Stimulated activated memory B cell treated with anti-CD40 and anti-IgM and Interleukin-4, amounts not matched to agents 10 μg/mL and 1 μg/mL and 100 μg/mL, for 72 hours (primary cell): ENCODE results near the gene QRICH1.
A peak's percentile ranks its signal among the peaks of the same experiment; 100 is the strongest.

Source experiments
- ATAC-seq: fragments of 150-1000 bp; cut with Tn5 transposase; 2 replicates; pipeline ENCODE4 v1.10.0; 2021
- H3K27ac Mint-ChIP-seq: one replicate; pipeline ENCODE4 v1.8.0; 2022; ENCODE audit warnings: mild to moderate bottlenecking, mixed read lengths
- H3K27me3 Mint-ChIP-seq: one replicate; pipeline ENCODE4 v1.8.0; 2022; ENCODE audit warnings: mixed read lengths
- H3K36me3 Mint-ChIP-seq: one replicate; pipeline ENCODE4 v1.8.0; 2022; ENCODE audit warnings: mixed read lengths
- H3K4me1 Mint-ChIP-seq: one replicate; pipeline ENCODE4 v1.8.0; 2022; ENCODE audit warnings: mixed read lengths
- H3K4me3 Mint-ChIP-seq: one replicate; pipeline ENCODE4 v1.8.0; 2022; ENCODE audit warnings: mild to moderate bottlenecking, moderate library complexity, mixed read lengths
- H3K9me3 Mint-ChIP-seq: one replicate; pipeline ENCODE4 v1.8.0; 2022; ENCODE audit warnings: mixed read lengths

Gene QRICH1

DNA sequence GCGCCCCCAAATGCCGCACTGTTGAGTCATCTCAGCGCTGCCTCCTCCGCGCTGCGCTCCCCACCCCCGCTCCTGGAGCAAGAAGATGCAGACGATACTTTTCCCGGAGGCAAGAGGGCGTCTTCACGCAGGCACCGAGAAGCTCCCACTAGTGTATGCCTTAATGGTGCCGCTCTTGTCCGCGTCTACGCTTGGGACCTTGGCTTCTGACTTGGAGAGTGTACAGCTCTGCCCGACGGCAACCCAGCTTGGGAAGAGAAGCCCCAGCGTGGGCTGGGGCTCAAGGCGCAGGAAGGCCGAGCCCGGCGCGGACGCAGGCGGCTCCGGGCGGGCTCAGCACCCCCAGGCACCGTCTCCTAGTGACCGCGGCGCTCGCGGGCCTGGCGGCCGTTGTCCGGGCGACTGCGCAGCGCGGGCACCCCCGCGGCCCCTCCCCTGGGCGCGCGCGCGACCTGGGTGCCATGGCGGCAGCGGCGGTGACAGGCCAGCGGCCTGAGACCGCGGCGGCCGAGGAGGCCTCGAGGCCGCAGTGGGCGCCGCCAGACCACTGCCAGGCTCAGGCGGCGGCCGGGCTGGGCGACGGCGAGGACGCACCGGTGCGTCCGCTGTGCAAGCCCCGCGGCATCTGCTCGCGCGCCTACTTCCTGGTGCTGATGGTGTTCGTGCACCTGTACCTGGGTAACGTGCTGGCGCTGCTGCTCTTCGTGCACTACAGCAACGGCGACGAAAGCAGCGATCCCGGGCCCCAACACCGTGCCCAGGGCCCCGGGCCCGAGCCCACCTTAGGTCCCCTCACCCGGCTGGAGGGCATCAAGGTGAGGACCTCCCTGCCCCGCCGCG, 103.9 kb downstream of the QRICH1 start, which contains the start of gene P4HTM:
Gene P4HTM, plus strand, starts transcription at position 446 of the 840 bp plus-strand sequence. Its CDS starts 16 bp downstream, at position 462.
- Mint-ChIP-seq H3K4me1 (peaks cover 37% of the 10 kb centered on the region), H3K9me3 (no peaks in the 10 kb centered on the region), H3K27ac (peak within 1 kb of the TSS; percentile 79), H3K27me3 (no peaks in the 10 kb centered on the region), H3K4me3 (peak within 1 kb of the TSS; percentile 93), H3K36me3 (peaks cover 7% of the 10 kb centered on the region)
- peak; percentile 87 for ATAC-seq

DNA sequence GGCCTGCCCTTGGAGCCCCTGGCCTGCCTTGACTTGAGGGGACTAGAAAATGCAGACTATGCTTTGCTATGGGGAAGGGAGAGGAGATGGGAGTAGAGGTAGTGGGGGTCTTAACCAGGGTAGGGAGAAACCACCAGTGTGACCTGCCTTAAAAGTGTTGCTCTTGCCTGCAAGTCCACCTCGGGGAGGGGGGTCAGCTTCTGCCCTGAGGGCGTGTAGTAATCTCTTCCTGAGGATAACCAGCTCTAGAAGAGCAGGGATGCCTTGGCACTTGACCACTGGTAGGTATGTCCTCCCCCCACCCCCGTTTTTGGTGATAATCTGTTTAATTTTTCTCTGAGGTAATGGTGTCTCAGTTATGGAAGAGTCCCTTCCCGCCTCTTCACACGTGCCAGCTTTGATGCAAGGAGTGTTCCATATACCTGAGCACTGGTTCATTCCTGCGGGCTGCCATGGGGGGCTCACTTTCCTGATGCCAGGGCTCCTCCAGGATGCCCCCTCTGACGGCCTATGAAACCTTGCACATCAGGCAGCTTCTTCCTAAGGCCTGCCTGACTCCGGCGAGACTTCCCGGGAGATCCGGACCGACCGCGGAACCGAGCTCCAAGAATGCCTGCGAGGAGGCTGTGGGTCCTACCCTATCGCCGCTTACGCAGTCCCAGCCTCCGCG, 104.6 kb downstream of the QRICH1 start:
- Mint-ChIP-seq H3K27me3 (no peaks in the 10 kb centered on the region), H3K4me3 (peak overlapping the region; percentile 85), H3K27ac (peak overlapping the region; percentile 79), H3K9me3 (no peaks in the 10 kb centered on the region), H3K4me1 (peaks cover 33% of the 10 kb centered on the region), H3K36me3 (no peaks in the 10 kb centered on the region)
- no peak for ATAC-seq

DNA sequence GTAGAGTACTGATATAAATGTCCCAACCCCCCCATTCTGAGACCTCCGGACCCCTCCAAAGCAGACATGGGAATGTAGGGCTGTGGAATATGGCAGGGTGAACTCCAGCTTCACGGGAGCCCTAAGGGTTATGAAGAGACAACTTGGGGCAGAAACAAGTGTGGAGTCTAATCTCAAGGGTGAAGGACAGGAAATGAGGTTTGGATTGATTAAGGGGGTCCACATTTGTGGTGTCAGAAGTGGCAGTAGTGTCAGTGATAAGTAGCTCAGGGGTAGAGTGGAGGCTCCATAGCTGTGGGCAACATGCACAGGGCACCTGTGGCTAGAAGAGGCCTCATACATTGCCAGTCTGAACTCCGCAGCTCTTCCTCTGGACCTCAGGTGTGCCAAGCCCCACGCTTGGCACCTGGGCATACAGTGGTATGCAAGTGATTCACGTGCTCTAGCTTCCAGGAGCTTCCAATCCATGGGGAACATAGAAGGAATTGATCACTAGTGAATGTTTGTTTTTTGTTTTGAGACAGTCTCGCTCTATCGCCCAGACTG, 108.0 kb downstream of the QRICH1 start:
- no peaks in the 10 kb centered on the region for H3K9me3 Mint-ChIP-seq
- no peak for ATAC-seq
- H3K4me3 Mint-ChIP-seq: no peak overlapping the region
- no peak overlapping the region for H3K27ac Mint-ChIP-seq
- peaks cover 21% of the 10 kb centered on the region for H3K36me3 Mint-ChIP-seq
- no peaks in the 10 kb centered on the region for H3K27me3 Mint-ChIP-seq
- peaks cover 21% of the 10 kb centered on the region for H3K4me1 Mint-ChIP-seq

- H3K4me3 Mint-ChIP-seq: no peak overlapping the region
- no peaks in the 10 kb centered on the region for H3K9me3 Mint-ChIP-seq
- H3K36me3 Mint-ChIP-seq: peaks cover 30% of the 10 kb centered on the region
- H3K27me3 Mint-ChIP-seq: no peaks in the 10 kb centered on the region
- H3K27ac Mint-ChIP-seq: no peak overlapping the region
- peaks cover 17% of the 10 kb centered on the region for H3K4me1 Mint-ChIP-seq
- ATAC-seq: no peak
Observed at GRCh38 chr3:48984663-48985062, 109.2 kb downstream of the QRICH1 start.

DNA sequence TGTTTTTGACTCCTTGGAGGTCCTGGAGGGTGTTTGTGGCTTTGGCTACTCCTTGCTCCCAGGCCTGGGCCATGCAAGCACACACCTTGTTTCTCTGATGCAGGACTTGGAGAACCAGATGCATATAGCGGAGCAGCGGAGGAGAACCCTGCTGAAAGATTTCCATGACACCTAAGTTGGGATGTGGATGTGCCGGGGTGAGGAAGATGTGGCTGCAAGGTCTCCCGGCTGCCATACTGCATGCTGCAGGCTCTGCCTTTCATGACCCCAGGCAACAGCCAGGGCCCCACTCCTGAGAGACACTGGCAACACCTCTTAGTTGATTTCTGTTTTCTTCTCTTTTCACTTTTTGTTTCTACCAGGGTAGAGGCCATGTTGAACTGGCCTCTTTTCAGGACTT, 110.8 kb downstream of the QRICH1 start:
- Mint-ChIP-seq H3K4me3 (no peak overlapping the region), H3K36me3 (peaks cover 38% of the 10 kb centered on the region), H3K4me1 (peaks cover 5% of the 10 kb centered on the region), H3K9me3 (no peaks in the 10 kb centered on the region), H3K27ac (peak overlapping the region; percentile 61), H3K27me3 (no peaks in the 10 kb centered on the region)
- no peak for ATAC-seq

- ATAC-seq: no peak
- Mint-ChIP-seq H3K27me3 (no peaks in the 10 kb centered on the region), H3K27ac (peak overlapping the region; percentile 61), H3K4me1 (peaks cover 1% of the 10 kb centered on the region), H3K36me3 (peaks cover 42% of the 10 kb centered on the region), H3K9me3 (no peaks in the 10 kb centered on the region), H3K4me3 (no peak overlapping the region)
Observed at GRCh38 chr3:48982686-48983085, 111.2 kb downstream of the QRICH1 start.

DNA sequence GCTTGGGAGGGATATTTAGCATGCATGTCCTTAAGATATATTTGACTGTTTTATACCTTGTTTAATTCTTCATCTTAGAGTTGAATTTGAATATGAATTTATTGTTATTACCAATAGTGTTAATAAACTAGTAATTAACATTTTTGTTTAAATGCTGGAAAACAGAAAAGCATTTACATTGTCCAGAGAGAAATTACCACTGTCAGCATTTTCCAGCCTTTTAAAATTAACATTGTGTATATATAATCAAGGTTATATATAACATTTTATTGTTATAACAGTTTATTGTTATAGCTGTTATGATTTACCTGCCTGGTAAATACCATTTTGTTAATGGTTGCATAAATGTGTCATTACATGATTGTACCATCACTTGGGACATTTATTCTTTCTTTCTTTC, 111.9 kb downstream of the QRICH1 start:
- H3K9me3 Mint-ChIP-seq: no peaks in the 10 kb centered on the region
- H3K27me3 Mint-ChIP-seq: no peaks in the 10 kb centered on the region
- H3K36me3 Mint-ChIP-seq: peaks cover 42% of the 10 kb centered on the region
- no peak overlapping the region for H3K4me3 Mint-ChIP-seq
- peak overlapping the region; percentile 61 for H3K27ac Mint-ChIP-seq
- H3K4me1 Mint-ChIP-seq: no peaks in the 10 kb centered on the region
- no peak for ATAC-seq

- Mint-ChIP-seq H3K9me3 (no peaks in the 10 kb centered on the region), H3K27me3 (no peaks in the 10 kb centered on the region), H3K36me3 (peaks cover 53% of the 10 kb centered on the region), H3K4me1 (no peaks in the 10 kb centered on the region), H3K27ac (no peak overlapping the region), H3K4me3 (no peak overlapping the region)
- ATAC-seq: no peak
Observed at GRCh38 chr3:48980295-48980694, 113.6 kb downstream of the QRICH1 start.
